BE2C (cell line): ENCODE results near the gene LAIR2. TPM values are rescaled to one million over a fixed set of nuclear protein-coding genes. Genes with fewer than 3 reads are reported as not detected.

Experiments used
- DNase-seq: peaks from one replicate; pipeline ENCODE4 v3.0.0-alpha.2; 2020
- H3K27me3 ChIP-seq: fragments of 250-450 bp; sonication (Bioruptor Pico); 2 replicates; pipeline ENCODE4 v1.5.1; 2020; ENCODE audit warnings: mild to moderate bottlenecking
- H3K36me3 ChIP-seq: fragments of 250-450 bp; sonication (Bioruptor Pico); 2 replicates; pipeline ENCODE4 v1.5.1; 2020; ENCODE audit warnings: mild to moderate bottlenecking
- H3K4me1 ChIP-seq: fragments of 250-450 bp; sonication (Bioruptor Pico); 2 replicates; pipeline ENCODE4 v1.5.1; 2020
- H3K4me3 ChIP-seq: 2 replicates; pipeline ENCODE4 v1.5.1; 2011; ENCODE audit warnings: low read depth, low read length
- H3K9me3 ChIP-seq: fragments of 250-450 bp; sonication (Bioruptor Pico); 2 replicates; pipeline ENCODE4 v1.5.1; 2020
- CTCF ChIP-seq: IDR thresholded peaks from 2 replicates; pipeline ENCODE4 v1.5.1; 2012; ENCODE audit warnings: mild to moderate bottlenecking, low read depth, low read length
- polyA plus RNA-seq: library from polyadenylated mRNA; unstranded; fragments of >200 nt; gene quantifications from one replicate; pipeline ENCODE4 v1.2.1, GENCODE V29; 2012; ENCODE audit warnings: low read depth, missing spikeins; ENCODE audit not compliant: insufficient read length, insufficient read depth

Gene LAIR2
- polyA plus RNA-seq = not detected

GRCh38 chr19:54502518-54503048 lies at the start of gene LAIR2:
LAIR2 (plus strand) TSS chr19:54502831; CDS start chr19:54502919, 88 bp downstream.
- H3K4me3 ChIP-seq = no peak within 1 kb of the TSS
- H3K36me3 ChIP-seq = no peaks in the 10 kb centered on the region
- TF ChIP-seq CTCF = no peak
- no peak for DNase-seq
- H3K27me3 ChIP-seq = peaks cover 19% of the 10 kb centered on the region
- H3K9me3 ChIP-seq = no peaks in the 10 kb centered on the region
- H3K4me1 ChIP-seq = no peaks in the 10 kb centered on the region

- H3K36me3 ChIP-seq = peaks cover 85% of the 10 kb centered on the region
- no peaks in the 10 kb centered on the region for H3K9me3 ChIP-seq
- H3K4me1 ChIP-seq = no peaks in the 10 kb centered on the region
- no peak for DNase-seq
- H3K4me3 ChIP-seq = no peak overlapping the region
- no peaks in the 10 kb centered on the region for H3K27me3 ChIP-seq
- TF ChIP-seq CTCF = no peak
Observed at GRCh38 chr19:54453921-54454780, 48.5 kb upstream of the LAIR2 start.

- no peaks in the 10 kb centered on the region for H3K4me1 ChIP-seq
- H3K27me3 ChIP-seq = no peaks in the 10 kb centered on the region
- no peak for TF ChIP-seq CTCF
- H3K4me3 ChIP-seq = no peak overlapping the region
- H3K9me3 ChIP-seq = no peaks in the 10 kb centered on the region
- no peak for DNase-seq
- H3K36me3 ChIP-seq = peaks cover 90% of the 10 kb centered on the region
Observed at GRCh38 chr19:54454781-54455675, 47.6 kb upstream of the LAIR2 start.

GRCh38 chr19:54455786-54456422 lies 46.7 kb upstream of the LAIR2 start:
- DNase-seq = no peak
- Histone ChIP-seq H3K36me3 (peaks cover 92% of the 10 kb centered on the region), H3K4me3 (no peak overlapping the region), H3K4me1 (no peaks in the 10 kb centered on the region), H3K9me3 (no peaks in the 10 kb centered on the region), H3K27me3 (no peaks in the 10 kb centered on the region)
- no peak for TF ChIP-seq CTCF

- peaks cover 89% of the 10 kb centered on the region for H3K36me3 ChIP-seq
- DNase-seq = no peak
- no peaks in the 10 kb centered on the region for H3K4me1 ChIP-seq
- no peaks in the 10 kb centered on the region for H3K9me3 ChIP-seq
- no peak overlapping the region for H3K4me3 ChIP-seq
- H3K27me3 ChIP-seq = no peaks in the 10 kb centered on the region
- no peak for TF ChIP-seq CTCF
Observed at GRCh38 chr19:54456423-54457373, 45.9 kb upstream of the LAIR2 start.
